ENCODE results near the gene VASH1.

GRCh38 chr14:76768671-76769500, 7.6 kb downstream of the VASH1 start:
- TF ChIP-seq CTCF (IDR thresholded peaks at IDR 0.05): no peak
- no peak for TF ChIP-seq TCF7L2 (IDR thresholded peaks at IDR 0.05; ENCODE audit: low read depth, low read length)
- TF ChIP-seq REST (IDR thresholded peaks at IDR 0.05; ENCODE audit: insufficient read depth in 1 of 2, low read depth in 2 of 2, low read length in 1 of 2): no peak
